Pancreas (tissue), 10 donors: ENCODE data around the gene TNRC18. TPM values are rescaled to one million over a fixed set of nuclear protein-coding genes. Genes with fewer than 3 reads are reported as not detected.

Experiments used
- ATAC-seq, 4 donors: fragments of 200-7000 bp; cut with Tn5 transposase; one replicate each; pipeline versions ENCODE4 v1.8.0 to v1.9.1; 2020; ENCODE audit warnings: mild to moderate bottlenecking in 4 of 4, moderate library complexity in 4 of 4
- DNase-seq, 6 donors: peaks; one replicate each; pipeline ENCODE4 v3.0.0-alpha.2; 2020
- FAIRE-seq: peaks from 2 replicates; lab custom pipeline; 2012; peaks lifted over from hg19 to GRCh38; lab: Jason Lieb, UNC
- H3K27ac ChIP-seq, 4 donors: fragments of 200-600 bp; sonication (generic); 1 replicate in 3 of 4; 2 replicates in 1 of 4; pipeline versions ENCODE4 v1.5.0 to v1.8.0; 2020
- H3K27me3 ChIP-seq, 4 donors: fragments of 200-600 bp; one replicate each; pipeline ENCODE4 v1.8.0; 2021
- H3K36me3 ChIP-seq, 3 donors: fragments of 200-600 bp; sonication (generic) in 1 of 3; one replicate each; pipeline versions ENCODE4 v1.5.0 to v1.8.0; 2020 to 2021
- H3K4me1 ChIP-seq, 3 donors: fragments of 200-600 bp; one replicate each; pipeline ENCODE4 v1.8.0; 2021
- H3K4me3 ChIP-seq, 4 donors: fragments of 200-600 bp; sonication (generic) in 2 of 4; one replicate each; pipeline versions ENCODE4 v1.5.0 to v1.8.0; 2020 to 2021
- H3K9me3 ChIP-seq, 4 donors: fragments of 200-600 bp; one replicate each; pipeline ENCODE4 v1.8.0; 2021
- CTCF ChIP-seq, 4 donors: fragments of 200-600 bp; sonication (generic) in 3 of 4; IDR thresholded peaks; one replicate each; pipeline versions ENCODE4 v1.5.0 to v1.8.0; 2021; ENCODE audit warnings: antibody characterized with exemption in 4 of 4
- WGBS, 2 donors: extraction: QIAGEN DNeasy Blood & Tissue Kit; methylation state at CpG; one replicate each; pipeline ENCODE4 v1.1.7; 2013; 5-methylcytosine and 5-hydroxymethylcytosine counted together
- intact Hi-C, 3 donors: fragments of 100-400 bp; cut with DNase I; formaldehyde crosslinking; loops; one replicate each; pipeline versions ENCODE4 v1.11.1 to v1.14.2; 2022
- polyA plus RNA-seq, 2 donors: library from polyadenylated mRNA; stranded (reverse); fragments of 200-250 nt; gene quantifications; one replicate each; pipeline ENCODE4 v1.2.3, GENCODE V29; 2013
- total RNA-seq, 6 donors: library from RNA; stranded (reverse); fragmentation: NEBNext Ultra II Directional in 4 of 6; extraction: Animal tissue kit (Norgen Biotek cat#: 25700) in 4 of 6; gene quantifications; one replicate each; pipeline versions ENCODE4 v1.2.1 to v1.2.4, GENCODE V29; 2021 to 2023
- donor health status: healthy with polysubstance abuse.
- donor health status: DM: no; HTN: no; CAD: no; lungs with moderate emphysema.
- donor health status: DM: no; HTN: no; CAD: no.
- donor health status: control.
- donor health status: control.
- donor health status: Bipolar disorder and iron deficiency.
- donor health status: DM: yes; HTN: yes; CAD: no.
- donor health status: DM: no; HTN: no; CAD: no.
- donor health status: DM: no; HTN: no; CAD: no.
- donor health status: DM: yes; HTN: yes; CAD: no.

The TNRC18 gene
- total and polyA plus RNA-seq, 8 donors: 30.1 to 80.6 (median 36.9) TPM

GRCh38 chr7:5420881-5421713 is 2.5 kb downstream of the TNRC18 start:
- no peak for ATAC-seq
- no peaks in the 10 kb centered on the region for H3K36me3 ChIP-seq
- peaks cover 10 to 11% (median 10%) of the 10 kb centered on the region in 3 donors for H3K4me1 ChIP-seq
- DNase-seq: peak; percentile 31 to 86 (median 52)
- WGBS, 2 donors: 0 to 1% methylated on average over 78 to 93 of the region's 93 CpGs
- peak overlapping the region; percentile 49 to 95 (median 92) for H3K4me3 ChIP-seq
- TF ChIP-seq CTCF (IDR thresholded peaks at IDR 0.05): no peak
- peak overlapping the region; percentile 91 to 100 (median 96) for H3K27ac ChIP-seq
- no peak for FAIRE-seq
- intact Hi-C loops: no loop called here
- no peaks in the 10 kb centered on the region for H3K27me3 ChIP-seq
- H3K9me3 ChIP-seq: no peaks in the 10 kb centered on the region

GRCh38 chr7:5420067-5420880 is 3.4 kb downstream of the TNRC18 start:
- FAIRE-seq: no peak

GRCh38 chr7:5419539-5420066 is 4.0 kb downstream of the TNRC18 start:
- no peaks in the 10 kb centered on the region for H3K27me3 ChIP-seq
- DNase-seq (peak; percentile 27 to 73 (median 54)), ATAC-seq (peak in 2 of 4 donors; percentile 1 to 3), FAIRE-seq (no peak)
- intact Hi-C loops: no loop called here
- no peaks in the 10 kb centered on the region for H3K36me3 ChIP-seq
- H3K27ac ChIP-seq: peak overlapping the region; percentile 90 to 100 (median 95)
- 0 to 1% methylated on average over 38 to 40 of the region's 40 CpGs for WGBS, 2 donors
- no peaks in the 10 kb centered on the region for H3K9me3 ChIP-seq
- TF ChIP-seq CTCF (IDR thresholded peaks at IDR 0.05): no peak
- H3K4me1 ChIP-seq: peaks cover 10 to 11% (median 10%) of the 10 kb centered on the region in 3 donors
- H3K4me3 ChIP-seq: peak overlapping the region; percentile 49 to 95 (median 92)

More at GRCh38 chr7:5420067-5420880, 3.4 kb downstream of the TNRC18 start:
- Histone ChIP-seq H3K4me1 (peaks cover 10 to 11% (median 10%) of the 10 kb centered on the region in 3 donors), H3K27ac (peak overlapping the region; percentile 90 to 100 (median 95)), H3K36me3 (no peaks in the 10 kb centered on the region), H3K9me3 (no peaks in the 10 kb centered on the region), H3K27me3 (no peaks in the 10 kb centered on the region), H3K4me3 (peak overlapping the region; percentile 49 to 95 (median 92))
- DNase-seq: peak; percentile 35 to 88 (median 57)
- 0 to 1% methylated on average over 49 to 85 of the region's 85 CpGs for WGBS, 2 donors
- peak; percentile 2 to 7 (median 2) for ATAC-seq
- TF ChIP-seq CTCF (IDR thresholded peaks at IDR 0.05): no peak
- intact Hi-C loops: no loop called here

GRCh38 chr7:5418285-5418582 is 5.4 kb downstream of the TNRC18 start:
- WGBS, 2 donors: 2 to 4% methylated on average over 6 of the region's 6 CpGs
- Histone ChIP-seq H3K4me1 (peaks cover 10 to 11% (median 10%) of the 10 kb centered on the region in 3 donors), H3K27ac (peak overlapping the region; percentile 90 to 100 (median 95)), H3K4me3 (peak overlapping the region in 2 of 4 donors; percentile 93 to 95), H3K27me3 (no peaks in the 10 kb centered on the region), H3K36me3 (no peaks in the 10 kb centered on the region), H3K9me3 (no peaks in the 10 kb centered on the region)
- FAIRE-seq: no peak
- intact Hi-C loops: no loop called here
- no peak for ATAC-seq
- no peak for DNase-seq
- TF ChIP-seq CTCF (IDR thresholded peaks at IDR 0.05): no peak
